Subcutaneous adipose tissue (tissue), 4 donors: Measurements from ENCODE around the gene CEBPA. TPM values are rescaled to one million over a fixed set of nuclear protein-coding genes. Genes with fewer than 3 reads are reported as not detected.

Source experiments
- total RNA-seq, 4 donors: library from RNA; depleted of rRNA; stranded (reverse); fragments of >200 nt; gene quantifications; one replicate each; pipeline ENCODE4 v1.1.0, GENCODE V29; 2016
- TF ChIP-seq, protein P1 (sequence below): fragments of 450-650 bp; IDR thresholded peaks from one replicate; pipeline ENCODE4 v1.5.1; 2016; ENCODE audit warnings: low read depth, mild to moderate bottlenecking, control low read depth, antibody characterized with exemption, moderate library complexity

CEBPA gene
- total RNA-seq, 4 donors from 2014 or later = 114 to 646 (median 258) TPM

DNA sequence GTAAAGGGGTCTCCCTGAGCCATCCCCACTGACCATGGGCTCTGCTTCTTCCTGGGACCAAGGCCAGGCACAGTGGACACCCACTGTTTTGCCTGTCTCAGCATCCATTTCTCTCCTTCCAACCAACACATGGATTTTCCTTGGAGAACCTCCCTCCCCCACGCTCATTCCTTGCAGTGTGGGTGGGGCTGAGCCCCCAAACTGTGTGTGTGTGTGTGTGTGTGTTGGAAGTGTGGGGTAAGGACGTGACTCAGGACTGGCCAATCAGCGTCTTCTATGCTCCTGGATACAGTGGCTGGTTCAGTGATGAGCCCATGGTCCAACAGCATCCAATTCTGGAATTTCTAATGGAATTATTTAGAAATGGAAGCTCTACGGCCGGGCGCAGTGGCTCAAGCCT is 18.7 kb downstream of the CEBPA start:
- TF ChIP-seq, protein P1, sequence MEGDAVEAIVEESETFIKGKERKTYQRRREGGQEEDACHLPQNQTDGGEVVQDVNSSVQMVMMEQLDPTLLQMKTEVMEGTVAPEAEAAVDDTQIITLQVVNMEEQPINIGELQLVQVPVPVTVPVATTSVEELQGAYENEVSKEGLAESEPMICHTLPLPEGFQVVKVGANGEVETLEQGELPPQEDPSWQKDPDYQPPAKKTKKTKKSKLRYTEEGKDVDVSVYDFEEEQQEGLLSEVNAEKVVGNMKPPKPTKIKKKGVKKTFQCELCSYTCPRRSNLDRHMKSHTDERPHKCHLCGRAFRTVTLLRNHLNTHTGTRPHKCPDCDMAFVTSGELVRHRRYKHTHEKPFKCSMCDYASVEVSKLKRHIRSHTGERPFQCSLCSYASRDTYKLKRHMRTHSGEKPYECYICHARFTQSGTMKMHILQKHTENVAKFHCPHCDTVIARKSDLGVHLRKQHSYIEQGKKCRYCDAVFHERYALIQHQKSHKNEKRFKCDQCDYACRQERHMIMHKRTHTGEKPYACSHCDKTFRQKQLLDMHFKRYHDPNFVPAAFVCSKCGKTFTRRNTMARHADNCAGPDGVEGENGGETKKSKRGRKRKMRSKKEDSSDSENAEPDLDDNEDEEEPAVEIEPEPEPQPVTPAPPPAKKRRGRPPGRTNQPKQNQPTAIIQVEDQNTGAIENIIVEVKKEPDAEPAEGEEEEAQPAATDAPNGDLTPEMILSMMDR = no peak

DNA sequence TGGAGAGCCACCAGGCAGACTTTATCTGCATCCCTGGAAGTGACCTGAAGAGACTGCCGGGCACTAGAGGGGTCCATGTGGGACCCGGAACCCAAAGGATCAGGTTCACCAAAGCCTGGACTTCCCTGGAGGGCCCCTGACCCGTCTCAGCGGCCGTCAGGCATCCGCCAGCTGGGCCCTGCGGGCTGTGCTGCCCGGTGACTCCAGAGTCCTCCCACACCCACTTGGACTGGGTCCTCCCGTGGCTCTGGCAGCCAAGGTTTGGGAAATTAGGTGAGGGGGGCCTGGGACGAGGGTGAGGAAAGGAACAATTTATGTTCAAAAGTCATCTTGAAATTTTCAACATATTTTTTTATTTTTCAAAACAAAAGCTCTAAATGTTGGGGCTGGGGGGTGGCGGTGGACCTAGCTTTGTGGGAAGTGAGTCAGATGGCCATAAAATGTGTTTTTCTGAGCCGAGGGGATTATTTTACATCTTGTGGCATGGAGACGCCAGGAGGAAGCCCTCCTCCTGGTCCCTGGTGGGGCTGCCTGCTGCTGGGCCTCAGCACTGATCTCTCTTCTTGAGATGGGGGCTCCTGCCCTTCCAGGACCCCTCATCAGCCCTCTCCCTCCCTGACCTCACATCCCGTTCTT is 20.2 kb downstream of the CEBPA start:
- TF ChIP-seq, protein P1 = no peak

DNA sequence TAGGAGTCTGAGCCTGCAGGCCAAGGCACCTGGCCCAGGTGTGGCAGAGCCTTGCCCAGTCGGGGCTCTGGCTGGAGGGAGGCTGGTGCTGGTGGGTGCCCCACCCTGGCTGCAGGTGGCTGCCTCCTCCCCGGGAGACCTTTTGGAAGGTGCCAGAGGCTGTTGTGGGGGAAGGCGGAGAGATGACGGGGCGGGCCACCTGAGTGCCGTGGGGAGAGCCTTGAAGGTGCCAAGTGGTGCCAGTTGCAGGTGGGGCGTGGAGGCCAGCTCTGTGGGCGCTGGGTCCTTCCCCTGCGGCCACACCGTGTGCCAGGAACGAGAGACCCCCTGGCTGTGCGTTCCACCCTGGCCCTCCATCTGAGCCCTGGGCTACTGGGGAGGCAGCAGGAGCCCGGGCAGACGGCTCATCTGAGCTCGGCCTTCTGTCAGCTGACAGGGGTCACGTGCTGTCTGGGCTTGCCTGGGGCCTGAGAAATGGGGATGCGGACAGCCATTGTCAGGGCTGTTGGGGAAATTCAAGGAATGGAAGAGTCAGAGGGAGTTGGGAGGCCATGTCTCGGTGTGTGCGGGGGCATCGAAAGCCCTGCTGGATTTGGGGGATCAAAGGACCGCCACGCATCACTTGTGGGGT is 20.9 kb downstream of the CEBPA start:
- TF ChIP-seq, protein P1 = no peak

DNA sequence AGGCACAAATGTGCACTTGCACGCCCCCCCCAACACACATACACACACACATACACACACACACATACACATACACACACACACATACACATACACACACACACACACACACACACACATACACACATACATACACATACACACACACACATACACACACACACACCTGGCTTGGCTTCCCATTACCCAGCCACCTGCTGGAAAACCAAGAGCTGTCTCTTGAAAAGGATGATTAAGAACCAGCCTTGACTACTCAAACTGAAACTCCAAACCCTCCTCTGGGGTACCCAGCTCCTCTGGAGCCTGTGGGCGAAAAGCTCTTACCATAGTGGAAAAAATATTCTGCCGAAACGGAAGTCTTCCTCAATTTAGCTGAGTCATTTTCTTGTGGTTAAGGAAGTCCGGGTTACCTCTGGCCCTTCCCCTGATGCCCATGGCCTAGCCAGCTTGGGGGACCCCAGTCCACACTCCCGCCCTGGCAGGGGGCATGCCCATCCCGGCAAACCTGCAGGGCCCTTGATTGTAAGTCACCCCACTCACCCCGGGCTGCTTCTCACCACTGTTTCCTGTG is 21.9 kb downstream of the CEBPA start:
- TF ChIP-seq, protein P1 = no peak

DNA sequence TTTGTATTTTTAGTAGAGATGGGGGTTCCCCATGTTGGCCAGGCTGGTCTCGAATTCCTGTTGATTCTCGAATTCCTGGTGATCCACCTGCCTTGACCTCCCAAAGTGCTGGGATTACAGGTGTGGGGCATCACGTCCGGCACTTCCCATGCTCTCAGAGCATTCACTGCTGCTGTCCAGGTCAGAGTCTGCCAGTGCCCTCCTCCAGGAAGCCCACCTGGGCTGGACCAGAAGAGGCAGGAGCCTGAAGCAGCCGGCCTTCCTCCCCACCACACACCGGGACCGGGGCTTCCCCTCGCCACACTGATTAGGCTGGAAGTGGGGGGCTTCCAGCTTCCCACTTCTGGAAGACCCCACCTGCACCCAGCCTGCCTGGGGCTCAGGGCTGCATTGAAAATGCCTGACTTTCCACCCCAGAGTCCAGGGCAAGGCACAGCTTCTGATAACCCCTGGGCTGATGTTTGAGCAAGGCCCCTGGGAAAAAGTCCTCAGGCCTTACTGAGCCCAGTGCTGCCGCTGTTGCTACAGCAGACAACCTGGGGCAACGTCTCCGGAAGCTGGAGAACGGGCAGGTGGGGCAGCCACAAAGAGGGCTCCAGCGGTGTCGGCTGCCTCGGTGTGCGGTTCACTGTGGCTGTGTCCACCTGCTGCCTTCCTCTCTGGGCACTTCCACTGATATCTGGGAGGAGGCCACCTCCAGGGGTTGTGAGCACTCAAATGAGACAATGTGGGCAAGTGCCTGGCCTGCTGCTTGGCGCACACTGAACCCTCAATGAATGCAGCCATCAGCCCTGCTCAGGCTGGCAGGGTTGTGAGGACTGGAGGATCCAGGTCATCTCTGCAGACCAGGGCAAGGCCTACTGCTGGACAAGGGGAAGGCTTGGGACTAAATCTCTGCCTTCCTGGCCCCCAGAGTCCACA is 22.6 kb downstream of the CEBPA start:
- TF ChIP-seq, protein P1 = no peak

DNA sequence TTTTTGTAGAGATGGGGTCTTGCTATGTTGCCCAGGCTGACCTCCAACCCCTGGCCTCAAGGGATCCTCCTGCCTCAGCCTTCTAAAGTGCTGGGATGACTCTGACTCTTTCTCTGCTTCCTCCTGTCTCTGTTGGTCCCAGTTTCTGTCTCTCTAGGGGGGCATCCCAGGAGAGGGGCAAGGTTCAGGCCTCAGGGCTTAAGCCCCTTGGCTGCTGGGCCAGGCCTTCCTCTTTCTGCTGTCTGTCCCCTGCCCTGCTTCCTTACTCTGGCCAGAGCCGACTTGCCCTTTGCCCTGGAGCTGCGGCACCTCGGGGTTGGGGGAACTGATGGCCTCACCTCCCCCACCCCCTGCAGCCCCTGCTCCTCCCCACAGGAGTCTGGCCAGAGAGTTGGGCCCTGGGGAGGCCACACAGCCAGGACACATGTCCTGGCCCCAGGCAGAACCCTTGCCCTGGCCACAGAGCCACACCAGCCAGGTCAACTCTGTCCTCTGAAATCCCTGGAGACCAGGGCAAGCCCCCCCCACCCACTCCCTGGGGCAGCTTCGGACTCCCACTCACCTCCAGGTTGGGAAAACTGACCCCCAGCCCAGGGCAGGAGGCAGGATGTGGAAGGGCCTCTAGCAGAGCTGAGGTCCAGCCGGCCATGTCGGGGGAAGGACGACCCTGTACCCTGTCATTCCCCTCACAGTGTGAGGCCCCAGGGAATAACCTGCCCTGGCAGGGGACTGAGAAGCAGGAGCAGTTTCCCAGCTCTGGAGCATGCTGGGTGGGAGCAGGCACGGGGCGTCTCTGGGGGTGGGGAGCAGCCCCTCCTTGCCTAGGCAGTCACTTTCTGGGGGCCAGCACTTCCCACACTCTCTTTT is 23.7 kb downstream of the CEBPA start:
- TF ChIP-seq, protein P1 = no peak
